HepG2 (cell line): ENCODE measurements around the gene SEMA3B. TPM values are rescaled to one million over a fixed set of nuclear protein-coding genes. Genes with fewer than 3 reads are reported as not detected.

Experiments used
- ATAC-seq: fragments of 200-7000 bp; cut with Tn5 transposase; 3 replicates; pipeline ENCODE4 v1.9.1; 2020; ENCODE audit warnings: mild to moderate bottlenecking, moderate library complexity
- BruUV-seq: library from RNA; stranded (reverse); fragments of 400-500 nt; replicated peaks from 2 replicates; lab custom pipeline; 2021; lab: Mats Ljungman, UMichigan
- CTCF ChIA-PET: fragments of 300-600 bp; formaldehyde crosslinking; extraction: SDS; loops from one replicate; lab custom pipeline; 2021; ENCODE audit warnings: low total read pairs, inconsistent platforms, low intra/inter-chr PET ratio; lab: Yijun Ruan, JAX
- POLR2A ChIA-PET: fragments of 350-600 bp; sonication (Branson Sonifier 250); formaldehyde crosslinking; loops from one replicate; lab custom pipeline; 2020; ENCODE audit warnings: antibody characterized with exemption, inconsistent platforms; lab: Yijun Ruan, JAX
- DNase-seq: peaks from one replicate; pipeline ENCODE4 v3.0.0-alpha.2; 2015; ENCODE audit warnings: low spot score
- FAIRE-seq: peaks from 3 replicates; lab custom pipeline; 2011; peaks lifted over from hg19 to GRCh38; lab: Jason Lieb, UNC
- H2AFZ ChIP-seq: one replicate; pipeline ENCODE4 v1.6.1; 2011; ENCODE audit warnings: low read length, inconsistent platforms
- H3K27ac ChIP-seq: fragments of 300-600 bp; 3 replicates; pipeline ENCODE4 v1.8.0; 2011; ENCODE audit warnings: mixed run types, mild to moderate bottlenecking, mixed read lengths, low read length, inconsistent platforms; ENCODE audit not compliant: insufficient read depth; ENCODE audit errors: extremely low read length
- H3K27me3 ChIP-seq, 2 experiments: fragments of 200-600 bp in 1 of 2; 2 replicates in 1 of 2; 3 replicates in 1 of 2; pipeline versions ENCODE4 v1.6.0 to v1.8.0; 2011; ENCODE audit warnings: low read length in 2 of 2, mild to moderate bottlenecking in 2 of 2, moderate library complexity in 2 of 2, inconsistent platforms in 1 of 2; ENCODE audit not compliant: insufficient read depth in 2 of 2, control insufficient read depth in 1 of 2
- H3K36me3 ChIP-seq, 2 experiments: fragments of 200-600 bp in 1 of 2; replicated peaks in 1 of 2; 2 replicates in 1 of 2; 3 replicates in 1 of 2; pipeline versions ENCODE4 v1.5.1 to v1.8.0; 2011; ENCODE audit warnings: low read length in 2 of 2, inconsistent platforms in 1 of 2; ENCODE audit not compliant: insufficient read depth in 2 of 2, control insufficient read depth in 1 of 2
- H3K4me1 ChIP-seq: 2 replicates; pipeline ENCODE4 v1.5.1; 2012; ENCODE audit warnings: low read length, inconsistent platforms; ENCODE audit not compliant: insufficient read depth
- H3K4me2 ChIP-seq: 2 replicates; pipeline ENCODE4 v1.6.0; 2011; ENCODE audit warnings: low read depth, low read length, inconsistent platforms
- H3K4me3 ChIP-seq, 3 experiments: fragments of 200-600 bp in 1 of 3; sonication (generic), shearing (Covaris generic) in 1 of 3; replicated peaks in 1 of 3; 2 replicates each; pipeline ENCODE4 v1.5.1; 2011 to 2016; ENCODE audit warnings: low read length in 3 of 3, inconsistent platforms in 2 of 3, low read depth in 2 of 3, mild to moderate bottlenecking in 2 of 3, control low read depth in 1 of 3, mixed read lengths in 1 of 3; ENCODE audit not compliant: insufficient read depth in 1 of 3
- H3K79me2 ChIP-seq: one replicate; pipeline ENCODE4 v1.6.1; 2011; ENCODE audit warnings: low read length, inconsistent platforms; ENCODE audit not compliant: insufficient read depth
- H3K9ac ChIP-seq: 2 replicates; pipeline ENCODE4 v1.6.0; 2011; ENCODE audit warnings: mild to moderate bottlenecking, low read depth, low read length, inconsistent platforms; ENCODE audit not compliant: insufficient read depth
- H3K9me3 ChIP-seq: 2 replicates; pipeline ENCODE4 v1.5.1; 2012; ENCODE audit warnings: mild to moderate bottlenecking, low read length
- H4K20me1 ChIP-seq: 2 replicates; pipeline ENCODE4 v1.6.0; 2011; ENCODE audit warnings: inconsistent platforms, mild to moderate bottlenecking, low read length, moderate library complexity; ENCODE audit not compliant: insufficient read depth
- ELF1 ChIP-seq: sonication (generic); formaldehyde crosslinking; IDR thresholded peaks from 2 replicates; pipeline ENCODE4 v1.4.0; 2020; ENCODE audit warnings: missing genetic modification reagents
- ETV5 ChIP-seq: IDR thresholded peaks from 2 replicates; pipeline ENCODE4 v1.6.1; 2018; ENCODE audit warnings: missing biosample characterization, missing genetic modification reagents, inconsistent platforms, borderline replicate concordance
- GABPA ChIP-seq, 2 experiments: IDR thresholded peaks; 2 replicates each; pipeline ENCODE4 v1.6.1; 2011 to 2016; ENCODE audit warnings: low read depth in 2 of 2, low read length in 1 of 2, missing biosample characterization in 1 of 2, missing genetic modification characterization in 1 of 2
- GATAD2A ChIP-seq: IDR thresholded peaks from 2 replicates; pipeline ENCODE4 v1.6.1; 2016
- MED1 ChIP-seq: sonication (generic); formaldehyde crosslinking; IDR thresholded peaks from 2 replicates; pipeline ENCODE4 v1.4.0; 2020; ENCODE audit warnings: missing genetic modification reagents
- PATZ1 ChIP-seq: sonication (generic); formaldehyde crosslinking; IDR thresholded peaks from 2 replicates; pipeline ENCODE4 v1.4.0; 2020; ENCODE audit warnings: missing genetic modification reagents
- RBAK ChIP-seq: sonication (generic); formaldehyde crosslinking; IDR thresholded peaks from 2 replicates; pipeline ENCODE4 v1.5.1; 2020; ENCODE audit warnings: mild to moderate bottlenecking, missing genetic modification reagents
- RBM39 ChIP-seq: fragments of 200-400 bp; formaldehyde crosslinking; IDR thresholded peaks from one replicate; pipeline ENCODE4 v1.6.1; 2018; ENCODE audit warnings: antibody characterized with exemption, mild to moderate bottlenecking, low read depth, low read length; ENCODE audit not compliant: poor library complexity, severe bottlenecking
- SALL2 ChIP-seq: sonication (generic); formaldehyde crosslinking; IDR thresholded peaks from 2 replicates; pipeline ENCODE4 v1.8.1; 2023; ENCODE audit warnings: mild to moderate bottlenecking, missing genetic modification reagents, inconsistent platforms
- SKIL ChIP-seq: sonication (generic); formaldehyde crosslinking; IDR thresholded peaks from 2 replicates; pipeline ENCODE4 v1.8.0; 2022; ENCODE audit warnings: missing genetic modification reagents, mild to moderate bottlenecking, moderate library complexity, borderline replicate concordance
- SRSF1 ChIP-seq: fragments of 200-400 bp; formaldehyde crosslinking; optimal IDR thresholded peaks from 2 replicates; pipeline ENCODE3; 2017; ENCODE audit warnings: mild to moderate bottlenecking, low read depth, low read length, moderate library complexity
- TARDBP ChIP-seq: sonication (generic); formaldehyde crosslinking; IDR thresholded peaks from 2 replicates; pipeline ENCODE4 v1.8.0; 2022; ENCODE audit warnings: mild to moderate bottlenecking, missing genetic modification reagents
- ZC3H13 ChIP-seq: sonication (generic); formaldehyde crosslinking; IDR thresholded peaks from 2 replicates; pipeline ENCODE4 v1.8.1; 2023; ENCODE audit warnings: mild to moderate bottlenecking, missing genetic modification reagents, moderate library complexity
- ZMAT3 ChIP-seq: sonication (generic); formaldehyde crosslinking; conservative IDR thresholded peaks from 2 replicates; pipeline ENCODE4 v1.7.0; 2021; ENCODE audit warnings: missing genetic modification reagents
- ZMYM4 ChIP-seq: sonication (generic); formaldehyde crosslinking; IDR thresholded peaks from 2 replicates; pipeline ENCODE4 v1.8.1; 2023; ENCODE audit warnings: mild to moderate bottlenecking, missing genetic modification reagents
- ZNF883 ChIP-seq: sonication (generic); formaldehyde crosslinking; IDR thresholded peaks from 2 replicates; pipeline ENCODE4 v1.5.1; 2020; ENCODE audit warnings: mild to moderate bottlenecking, missing genetic modification reagents; ENCODE audit errors: not compliant biosample characterization
- WGBS: methylation state at CpG from one replicate; pipeline ENCODE4 v1.1.6; 2017; ENCODE audit warnings: low lambda C conversion rate; 5-methylcytosine and 5-hydroxymethylcytosine counted together
- in situ Hi-C: cut with HindIII; loops from 2 replicates; pipeline ENCODE4 v1.10.0; 2017; ENCODE audit warnings: low pct_unique_long_range_greater_than_20kb; ENCODE audit not compliant: extremely low pct_ligation_motif_present
- intact Hi-C: fragments of 100-400 bp; cut with micrococcal nuclease; formaldehyde crosslinking; loops from one replicate; pipeline ENCODE4 v1.10.0; 2022; ENCODE audit not compliant: unreplicated experiment
- polyA plus RNA-seq, 8 experiments: library from polyadenylated mRNA; depleted of rRNA in 3 of 8; stranded (reverse) in 7 of 8; unstranded in 1 of 8; fragments of >200 nt; fragmentation: Illumina TruSeq in 4 of 8; extraction: Trizol in 4 of 8; gene quantifications; 2 replicates each; pipeline versions ENCODE4 v1.2.1 to v1.2.3, GENCODE V29; 2011 to 2016; ENCODE audit warnings: low read depth in 4 of 8, missing spikeins in 1 of 8, mixed read lengths in 1 of 8; ENCODE audit not compliant: insufficient read depth in 1 of 8
- total RNA-seq, 5 experiments: library from RNA; depleted of rRNA; stranded (reverse); fragments of >200 nt; fragmentation: Illumina TruSeq; extraction: Trizol; gene quantifications; 2 replicates each; pipeline ENCODE4 v1.2.3, GENCODE V29; 2016; ENCODE audit warnings: low read depth in 1 of 5

SEMA3B gene
- total and polyA plus RNA-seq, 2 of the 13 experiments (the other 11 are each of a cell fraction or from before 2014, with no cell fraction given), result 93.2 to 158 TPM

DNA sequence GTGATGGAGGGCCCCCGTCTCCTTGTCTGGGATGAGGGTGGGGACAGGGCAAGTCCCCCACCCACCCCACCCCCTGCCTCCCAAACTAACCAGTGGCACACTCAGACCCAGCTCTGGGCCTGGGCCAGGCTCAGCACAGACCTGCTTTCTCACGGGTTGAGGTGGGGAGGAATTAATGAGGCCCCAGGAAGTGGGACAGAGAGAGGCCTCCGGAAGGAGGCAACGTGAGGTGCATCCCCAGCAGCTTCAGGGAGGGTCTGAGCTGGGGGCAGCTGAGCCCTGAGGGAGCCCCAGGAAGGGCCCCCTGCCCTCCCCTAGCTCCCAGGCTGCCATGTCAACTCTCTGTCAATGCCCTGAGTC, 47.9 kb upstream of the SEMA3B start:
- Histone ChIP-seq H2AFZ (no peak overlapping the region), H3K79me2 (no peaks in the 10 kb centered on the region), H3K4me3 (peak overlapping the region in 1 of 3 experiments; percentile 37; a peak in 2 of 6 replicates), H3K4me2 (peak overlapping the region; percentile 60), H3K27ac (peak overlapping the region; percentile 81), H3K27me3 (no peaks in the 10 kb centered on the region), H3K9me3 (no peaks in the 10 kb centered on the region), H3K4me1 (peaks cover 60% of the 10 kb centered on the region)
- no TSS peak for BruUV-seq
- FAIRE-seq, result no peak
- 48% methylated on average over 3 of the region's 4 CpGs for WGBS
- peak; percentile 46 for TF ChIP-seq PATZ1 (CRISPR knock-in tag)
- TF ChIP-seq TARDBP (CRISPR knock-in tag), result no peak
- TF ChIP-seq SKIL (CRISPR knock-in tag), result 0 out of 2 replicates have a peak, but pooled peaks have one; percentile 34
- 0 out of 2 replicates have a peak, but pooled peaks have one; percentile 65 for TF ChIP-seq RBAK (CRISPR knock-in tag)
- 0 out of 2 replicates have a peak, but pooled peaks have one; percentile 7 for TF ChIP-seq GATAD2A
- TF ChIP-seq ZMYM4 (CRISPR knock-in tag), result no peak
- peak; percentile 11 for TF ChIP-seq RBM39
- TF ChIP-seq SRSF1, result peak; percentile 50
- peak; percentile 35; the same call in 1 of the 2 replicates for TF ChIP-seq ZC3H13 (CRISPR knock-in tag)
- no peak for TF ChIP-seq ZNF883 (CRISPR knock-in tag)
- TF ChIP-seq ETV5, result peak; percentile 67
- 0 out of 2 replicates have a peak, but pooled peaks have one; percentile 8 for TF ChIP-seq ELF1 (CRISPR knock-in tag)
- 0 out of 2 replicates have a peak, but pooled peaks have one; percentile 16 for TF ChIP-seq ZMAT3 (CRISPR knock-in tag)
- TF ChIP-seq MED1 (CRISPR knock-in tag), result 0 out of 2 replicates have a peak, but pooled peaks have one; percentile 6
- TF ChIP-seq SALL2 (CRISPR knock-in tag), result no peak
- no peak for TF ChIP-seq GABPA (IDR thresholded peaks at IDR 0.05; ENCODE audit: low read depth, low read length)
- TF ChIP-seq GABPA (CRISPR knock-in tag; IDR thresholded peaks at IDR 0.05; ENCODE audit: low read depth), result peak; percentile 41; the same call in 1 of the 2 replicates
- TF ChIP-seq, all 625 proteins: peak for 12
- Histone ChIP-seq H3K9ac (peak overlapping the region; percentile 65), H4K20me1 (no peaks in the 10 kb centered on the region), H3K36me3 (peaks cover 16 to 40% of the 10 kb centered on the region in 2 experiments)
- DNase-seq (no peak), ATAC-seq (peak; percentile 18)
- CTCF ChIA-PET, result interaction anchor here (1.2 to 9.0 kb wide), 2 partner anchors 19 to 27 kb away, joined by 3 to 265 read pairs; partner anchors contain the start of gene GNAT1
- intact Hi-C loops, result loop anchor here (1.0 kb wide), 1 partner anchor 26 kb away; no protein-coding TSS in a partner anchor
- POLR2A ChIA-PET, result interaction anchor here (1.1 to 16.5 kb wide), 8 partner anchors 15 to 116 kb away, joined by 3 to 625 read pairs (median 10); partner anchors contain the start of genes GNAI2, GNAT1 and SLC38A3
- in situ Hi-C loops, result no loop called here
